NCI-H510A treated with DMSO at 0.1 percent for 48 hours (cell line): ENCODE data around the gene KRTAP10-4.
"Not testable (repeated sequence)": the region's sequence is repeated elsewhere in the genome, so short reads cannot be mapped to it uniquely, and the experiment has no call there.

Experiments used
- DNase-seq: peaks from one replicate; lab custom pipeline; 2025; lab: John Stamatoyannopoulos, UW

Gene KRTAP10-4

GRCh38 chr21:44600118-44600978 lies 26.8 kb downstream of the KRTAP10-4 start, which contains the start of gene KRTAP10-7:
Gene KRTAP10-7 (plus strand): TSS chr21:44600597. CDS start chr21:44600622, 25 bp downstream.
- DNase-seq = not testable (repeated sequence)

GRCh38 chr21:44601091-44601490 lies 27.6 kb downstream of the KRTAP10-4 start:
- not testable (repeated sequence) for DNase-seq

GRCh38 chr21:44601596-44602462 lies 28.3 kb downstream of the KRTAP10-4 start:
- DNase-seq = no peak

GRCh38 chr21:44602463-44602850 lies 28.9 kb downstream of the KRTAP10-4 start:
- no peak for DNase-seq

- no peak for DNase-seq
These were observed 29.8 kb downstream of the KRTAP10-4 start for GRCh38 chr21:44603109-44603875.

- no peak for DNase-seq
These were observed 30.4 kb downstream of the KRTAP10-4 start for GRCh38 chr21:44603911-44604310.

- DNase-seq = no peak
These were observed 33.0 kb downstream of the KRTAP10-4 start for GRCh38 chr21:44606495-44606894.

- DNase-seq = no peak
These were observed 35.7 kb downstream of the KRTAP10-4 start for GRCh38 chr21:44609193-44609592.

- DNase-seq = not testable (repeated sequence)
These were observed 36.8 kb downstream of the KRTAP10-4 start for GRCh38 chr21:44610157-44610843.

- DNase-seq = no peak
These were observed 38.0 kb downstream of the KRTAP10-4 start for GRCh38 chr21:44611551-44611950.

GRCh38 chr21:44612029-44612486 lies 38.5 kb downstream of the KRTAP10-4 start, which contains the start of gene KRTAP10-8:
Gene KRTAP10-8 (plus strand): TSS chr21:44612079. CDS start chr21:44612101, 22 bp downstream.
- DNase-seq = no peak

- DNase-seq = no peak
These were observed 39.2 kb downstream of the KRTAP10-4 start for GRCh38 chr21:44612669-44613229.

GRCh38 chr21:44613386-44614155 lies 40.0 kb downstream of the KRTAP10-4 start:
- DNase-seq = no peak

GRCh38 chr21:44614161-44614631 lies 40.7 kb downstream of the KRTAP10-4 start:
- DNase-seq = no peak

- DNase-seq = no peak
These were observed 41.4 kb downstream of the KRTAP10-4 start for GRCh38 chr21:44614961-44615391.

GRCh38 chr21:44615466-44615865 lies 41.9 kb downstream of the KRTAP10-4 start:
- DNase-seq = no peak

GRCh38 chr21:44615911-44616590 lies 42.5 kb downstream of the KRTAP10-4 start:
- DNase-seq = no peak

- no peak for DNase-seq
These were observed 43.0 kb downstream of the KRTAP10-4 start for GRCh38 chr21:44616591-44616926.

- no peak for DNase-seq
These were observed 43.6 kb downstream of the KRTAP10-4 start for GRCh38 chr21:44617071-44617501.
